Activated CD4-positive, alpha-beta T cell treated with anti-CD3 and anti-CD28 coated beads, Interleukin-2, amount 50 U/mL, for 24 hours (primary cell): ENCODE data around the gene LAIR2.
A peak's percentile ranks its signal among the peaks of the same experiment; 100 is the strongest.
"Not testable (repeated sequence)": the region's sequence is repeated elsewhere in the genome, so short reads cannot be mapped to it uniquely, and the experiment has no call there.

Experiments
- DNase-seq, 2 donors: peaks; one replicate each; pipeline ENCODE4 v3.0.0-alpha.2; 2020; ENCODE audit warnings: low read depth in 1 of 2, low spot score in 1 of 2

LAIR2 gene

DNA sequence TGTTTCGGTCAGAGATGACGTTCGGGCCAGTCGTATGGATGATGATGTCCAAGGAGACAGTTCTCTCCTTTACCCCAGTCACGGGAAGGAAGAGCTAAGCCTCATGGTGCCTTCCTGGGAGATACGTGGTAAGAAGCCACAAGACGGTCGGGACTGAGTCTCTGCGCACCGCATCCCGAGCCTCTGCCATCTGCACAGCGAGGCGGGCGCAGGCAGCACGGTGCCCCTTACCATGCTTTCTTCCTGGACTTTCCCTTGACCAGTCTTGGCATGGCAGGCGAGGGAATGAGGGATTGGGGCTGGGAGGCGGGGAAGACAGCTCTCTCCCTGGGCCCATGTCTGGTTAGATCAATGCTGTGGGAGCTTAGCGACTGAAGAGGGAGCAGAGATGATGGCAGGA lies 10.1 kb upstream of the LAIR2 start:
- no peak for DNase-seq

DNA sequence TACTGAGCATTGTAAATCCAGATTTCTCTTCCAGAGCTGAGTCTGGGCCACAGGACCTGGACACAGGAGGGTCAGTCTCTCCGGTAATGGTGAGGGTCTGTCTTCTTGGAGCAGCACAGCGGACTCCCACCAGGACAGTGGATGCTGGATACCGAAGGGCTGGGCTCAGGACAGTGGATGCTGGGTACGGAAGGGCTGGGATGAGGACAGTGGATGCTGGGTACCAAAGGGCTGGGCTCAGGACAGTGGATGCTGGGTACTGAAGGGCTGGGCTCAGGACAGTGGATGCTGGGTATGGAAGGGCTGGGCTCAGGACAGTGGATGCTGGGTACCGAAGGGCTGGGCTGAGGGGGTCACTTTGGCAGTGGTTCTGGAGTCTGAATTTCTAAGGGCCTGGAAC lies 9.6 kb upstream of the LAIR2 start:
- not testable (repeated sequence) for DNase-seq

DNA sequence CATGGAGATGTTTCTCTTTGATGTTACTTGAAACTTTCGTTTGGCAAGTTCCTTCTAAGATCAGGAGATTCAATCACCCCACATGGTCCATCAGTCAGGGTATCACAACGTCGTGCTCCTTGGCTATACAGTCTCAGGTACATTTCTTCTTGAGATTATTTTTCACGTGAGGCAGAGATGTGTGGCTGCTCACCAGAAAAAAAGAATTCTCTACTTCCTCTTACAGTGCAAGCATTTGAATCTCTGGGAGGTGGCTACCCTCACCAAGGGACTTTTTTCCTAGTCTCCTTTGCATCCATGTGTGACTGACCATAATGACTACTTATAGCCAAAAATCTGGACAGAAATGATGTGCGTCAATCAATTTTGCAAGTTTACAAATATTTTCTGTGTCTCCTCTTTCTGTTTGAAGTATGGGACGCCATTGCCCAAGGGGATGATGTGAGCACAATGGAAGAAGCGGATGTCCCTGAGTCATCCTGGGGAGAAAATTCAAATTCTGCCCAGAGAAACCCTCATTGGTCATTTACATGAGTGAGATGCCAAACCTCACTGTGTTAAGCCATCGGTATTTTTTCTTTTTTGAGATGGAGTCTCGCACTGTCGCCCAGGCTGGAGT lies 8.6 kb upstream of the LAIR2 start:
- DNase-seq: no peak

DNA sequence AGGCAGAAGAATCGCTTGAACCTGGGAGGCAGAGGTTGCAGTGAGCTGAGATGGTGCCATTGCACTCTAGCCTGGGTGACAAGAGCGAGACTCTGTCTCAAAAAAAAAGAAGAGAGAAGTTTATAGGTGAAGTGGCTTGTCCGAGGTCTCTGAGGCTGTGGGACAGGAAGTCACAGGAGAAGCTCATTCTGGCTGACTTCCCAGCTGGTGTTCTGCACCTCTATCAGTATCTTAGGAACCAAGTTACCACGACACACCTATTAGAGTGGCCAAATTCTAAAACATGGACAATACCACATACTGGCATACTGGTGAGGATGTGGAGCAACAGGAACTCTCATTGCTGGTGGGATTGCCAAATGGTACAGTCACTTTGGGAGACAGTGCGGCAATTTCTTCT lies 7.3 kb upstream of the LAIR2 start:
- not testable (repeated sequence) for DNase-seq

DNA sequence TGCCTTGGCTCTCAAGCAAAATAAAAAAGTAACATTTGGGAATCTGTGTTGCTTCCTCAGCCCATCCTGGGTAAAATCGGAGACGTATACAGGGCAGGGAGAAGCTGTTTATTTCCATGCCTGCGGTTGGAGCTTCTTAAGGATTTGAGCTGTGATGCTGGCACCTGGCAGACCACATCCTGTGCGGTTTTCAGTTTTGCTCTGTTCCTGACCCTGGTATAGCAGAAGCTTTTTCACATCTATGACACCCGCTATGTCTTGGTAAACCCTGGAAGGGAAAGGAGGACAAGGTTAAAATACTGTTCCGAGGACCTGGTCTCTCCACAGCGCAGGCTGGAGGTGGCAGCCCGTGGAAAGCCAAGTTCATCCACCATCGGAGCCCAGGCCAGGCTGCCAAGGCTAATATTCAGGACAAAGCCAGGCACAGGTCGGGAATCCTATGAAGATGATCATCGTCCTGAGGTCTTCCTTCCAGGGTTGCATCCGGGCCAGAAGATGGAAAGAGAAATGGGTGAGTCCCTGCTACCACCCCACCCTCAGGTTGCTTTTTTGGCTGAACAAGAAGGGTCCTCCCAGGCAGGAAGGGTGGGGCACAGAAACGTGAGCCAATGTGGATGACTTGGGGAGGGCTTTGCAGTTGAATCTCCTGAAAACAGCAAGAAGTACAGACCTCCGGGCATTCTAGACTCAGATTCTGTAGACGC lies 4.7 kb upstream of the LAIR2 start:
- not testable (repeated sequence) for DNase-seq

DNA sequence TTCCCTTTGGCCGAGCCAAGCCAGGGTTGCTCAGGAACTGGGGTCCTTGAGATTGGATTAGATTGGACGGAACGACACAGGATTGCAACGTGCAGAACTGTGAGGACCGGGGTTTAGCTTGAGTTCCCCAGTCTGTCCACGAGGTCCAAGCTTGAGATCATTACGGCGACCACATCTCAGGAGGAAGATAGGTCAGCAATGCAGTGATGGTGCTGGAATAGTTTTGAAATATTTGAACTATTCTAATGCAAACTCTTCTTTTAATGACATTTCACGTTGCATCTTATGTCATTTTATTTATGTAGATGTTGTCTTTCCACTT lies 4.2 kb upstream of the LAIR2 start:
- not testable (repeated sequence) for DNase-seq

DNA sequence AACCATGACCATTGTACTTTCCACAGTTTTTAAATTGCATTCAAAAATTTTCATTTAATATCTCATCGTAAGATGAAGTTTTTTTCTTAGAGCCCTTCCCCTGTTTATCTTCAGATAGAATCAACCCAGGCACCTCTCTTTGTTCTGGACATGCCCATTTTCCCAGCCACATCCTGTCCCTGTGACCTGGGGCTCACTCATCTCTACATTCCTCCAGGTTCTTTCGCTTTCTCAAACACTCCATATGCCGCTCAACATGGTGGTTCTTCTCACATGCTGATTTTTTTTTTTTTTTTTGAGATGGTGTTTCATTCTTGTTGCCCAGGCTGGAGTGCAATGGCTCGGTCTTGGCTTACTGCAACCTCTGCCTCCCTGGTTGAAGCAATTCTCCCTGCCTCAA lies 2.9 kb downstream of the LAIR2 start:
- not testable (repeated sequence) for DNase-seq

DNA sequence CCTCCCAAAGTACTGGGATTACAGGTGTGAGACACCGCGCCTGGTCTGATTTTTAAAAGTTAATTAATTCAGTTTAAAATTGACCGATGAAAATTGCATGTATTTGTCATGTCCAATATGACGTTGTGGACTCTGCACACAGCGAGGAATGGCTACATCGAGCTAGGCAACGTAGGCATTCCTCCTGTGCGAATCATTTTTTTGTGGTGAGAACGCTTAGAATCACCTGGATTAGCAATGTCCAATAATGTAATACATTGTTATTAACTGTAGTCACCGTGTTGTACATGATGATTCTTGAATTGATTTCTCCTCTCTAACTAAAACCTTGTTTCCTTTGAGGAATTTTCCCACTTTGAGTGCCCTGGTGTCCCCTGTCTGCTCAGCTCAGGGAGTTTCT lies 3.4 kb downstream of the LAIR2 start:
- no peak for DNase-seq

DNA sequence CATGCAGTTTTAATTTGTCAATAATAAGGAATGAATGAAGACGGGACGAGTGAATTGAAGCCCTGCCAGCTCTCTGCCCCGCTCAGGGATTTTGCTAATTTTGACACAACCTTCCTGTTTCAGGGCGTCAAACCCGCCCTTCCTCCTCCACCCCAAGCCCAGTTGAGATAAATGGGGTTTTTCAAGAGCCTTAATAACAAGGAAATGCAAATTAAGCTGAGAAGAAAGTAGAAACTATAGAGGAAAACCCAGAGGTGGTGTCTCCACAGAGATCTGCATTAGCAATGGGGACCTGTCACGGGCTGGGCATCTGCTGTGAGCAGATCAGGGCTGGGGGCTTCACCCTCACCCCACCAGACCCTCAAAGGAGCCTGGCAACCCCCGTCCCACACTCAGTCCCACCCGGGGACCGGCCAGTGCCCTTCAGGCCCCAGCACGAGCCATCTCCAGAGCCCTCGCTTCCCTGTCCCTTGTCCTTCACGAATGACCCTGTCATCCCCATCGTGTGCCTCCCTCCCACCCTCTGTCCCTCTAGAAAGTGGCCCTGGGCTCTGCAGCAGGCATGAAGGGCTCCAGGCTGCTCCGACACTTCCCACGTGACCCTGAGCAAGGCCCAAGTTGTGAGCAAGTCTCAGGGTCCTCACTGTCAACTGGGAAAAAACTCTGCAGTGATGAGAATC lies 4.5 kb downstream of the LAIR2 start:
- DNase-seq: not testable (repeated sequence)

DNA sequence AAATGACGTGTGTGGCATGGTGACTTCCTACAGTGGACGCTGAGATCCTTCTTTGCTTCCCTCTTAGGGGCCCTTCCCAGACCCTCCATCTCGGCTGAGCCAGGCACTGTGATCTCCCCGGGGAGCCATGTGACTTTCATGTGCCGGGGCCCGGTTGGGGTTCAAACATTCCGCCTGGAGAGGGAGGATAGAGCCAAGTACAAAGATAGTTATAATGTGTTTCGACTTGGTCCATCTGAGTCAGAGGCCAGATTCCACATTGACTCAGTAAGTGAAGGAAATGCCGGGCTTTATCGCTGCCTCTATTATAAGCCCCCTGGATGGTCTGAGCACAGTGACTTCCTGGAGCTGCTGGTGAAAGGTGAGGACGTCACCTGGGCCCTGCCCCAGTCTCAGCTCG lies 5.2 kb downstream of the LAIR2 start:
- no peak for DNase-seq

DNA sequence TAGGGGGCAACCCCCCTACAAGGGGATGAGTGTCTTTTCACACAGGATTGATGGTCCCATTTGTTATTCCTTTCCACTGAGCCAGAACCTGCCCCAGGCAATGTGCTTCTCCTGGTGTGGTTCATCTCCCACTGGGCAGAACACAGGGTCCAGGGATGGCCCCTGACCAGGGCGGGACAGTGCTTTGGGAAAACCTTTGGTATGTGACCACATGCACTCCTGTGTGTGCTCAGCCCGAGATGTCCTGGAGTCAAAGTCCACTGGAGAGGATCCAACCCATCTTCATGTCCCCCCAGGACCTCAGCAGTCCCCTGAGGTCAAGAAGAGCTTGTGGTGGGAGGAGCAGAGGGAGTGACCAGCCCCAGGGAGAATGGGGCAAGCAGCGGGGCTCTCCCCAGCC lies 5.9 kb downstream of the LAIR2 start:
- not testable (repeated sequence) for DNase-seq

DNA sequence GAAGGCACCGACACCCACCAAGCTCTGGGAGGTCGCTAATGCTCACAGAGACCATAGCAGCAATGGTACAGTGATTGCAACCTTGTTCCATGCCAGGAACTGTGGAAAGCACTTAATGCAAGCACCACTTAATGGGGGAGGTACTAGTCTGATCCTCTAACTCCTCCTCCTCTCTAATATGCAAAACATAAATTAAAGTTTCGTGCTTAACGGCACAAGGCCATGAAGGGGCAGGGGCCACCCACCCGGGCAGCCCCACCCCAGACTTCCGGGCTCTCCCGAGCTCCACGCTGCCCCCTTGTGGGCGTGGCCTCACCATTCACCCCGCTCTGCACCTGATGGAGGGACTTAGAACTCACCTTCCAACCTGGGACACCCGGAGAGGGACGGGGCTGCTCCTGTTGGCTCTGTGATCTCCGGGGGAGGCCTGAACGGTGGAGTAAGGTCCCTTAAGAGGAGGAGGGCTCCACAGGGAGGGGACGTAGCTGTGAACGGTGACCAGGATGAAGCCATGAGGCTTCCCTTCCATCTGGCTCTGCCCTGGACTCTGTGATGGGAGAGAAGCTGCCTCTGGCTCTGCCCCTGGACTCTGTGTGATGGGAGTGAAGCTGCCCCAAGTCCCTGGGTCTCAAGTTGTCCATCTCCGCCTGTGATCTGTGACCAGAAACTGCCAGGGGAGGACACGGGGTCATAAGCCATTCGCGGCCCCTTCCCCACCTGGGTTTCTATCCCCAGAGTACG lies 6.7 kb downstream of the LAIR2 start:
- not testable (repeated sequence) for DNase-seq

DNA sequence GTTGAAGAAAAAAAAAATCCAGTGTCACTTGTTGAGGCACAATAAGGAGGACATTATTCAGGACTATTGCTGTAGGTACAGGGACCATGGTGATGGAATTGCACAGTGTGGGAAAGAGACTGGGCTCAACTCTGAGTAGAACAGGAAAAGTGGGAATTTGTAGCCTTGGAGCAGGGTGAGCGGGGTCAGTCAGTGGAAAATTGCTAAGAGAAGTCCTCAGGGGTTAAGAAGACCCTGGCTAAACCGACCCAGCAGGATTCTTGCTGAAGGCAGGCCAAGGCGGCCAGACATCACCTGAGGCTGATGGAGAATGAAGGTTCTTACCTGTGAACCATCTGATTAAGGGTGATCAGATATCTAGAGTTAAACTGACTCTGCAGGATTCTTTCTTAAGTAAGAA lies 12.5 kb downstream of the LAIR2 start:
- no peak for DNase-seq

DNA sequence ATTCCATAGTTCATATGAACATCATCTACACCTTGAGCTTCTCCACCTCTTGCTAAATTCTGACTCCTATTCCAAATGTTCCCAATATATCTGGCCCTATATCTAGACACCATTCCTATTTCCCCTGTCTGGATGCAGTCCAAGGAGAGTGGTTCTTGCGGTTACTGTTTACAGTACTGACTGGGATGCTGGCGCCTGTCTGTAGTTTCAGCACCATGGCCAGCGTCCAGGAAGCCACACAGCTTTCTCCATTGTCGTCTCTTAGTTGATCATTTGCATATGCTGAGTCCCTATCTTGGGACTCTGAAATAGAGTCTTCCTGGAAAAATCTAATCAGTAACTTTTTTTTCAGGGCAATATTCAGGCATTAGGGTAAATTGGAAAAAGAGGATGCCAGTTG lies 14.9 kb downstream of the LAIR2 start:
- peak in 1 of 2 donors; percentile 43 for DNase-seq

DNA sequence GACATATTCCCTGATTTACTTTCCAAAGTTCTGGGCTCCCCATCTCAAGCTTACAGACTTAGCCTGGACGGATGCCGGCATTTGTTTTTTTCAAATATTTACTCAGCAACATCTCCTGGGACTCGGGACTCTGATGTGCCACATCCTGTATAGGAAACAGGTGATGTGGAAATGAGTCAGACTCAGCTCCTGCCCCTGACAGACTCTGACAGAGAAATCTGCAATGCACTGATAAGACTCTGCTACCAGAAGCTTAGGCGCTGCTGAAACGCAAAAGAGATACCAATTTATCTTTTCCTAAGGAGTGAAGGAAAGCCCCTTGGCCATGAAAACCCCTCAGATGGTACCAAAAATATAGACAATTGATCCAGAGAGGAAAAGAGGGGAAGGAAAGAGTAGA lies 16.2 kb downstream of the LAIR2 start:
- DNase-seq: peak in 1 of 2 donors; percentile 34

DNA sequence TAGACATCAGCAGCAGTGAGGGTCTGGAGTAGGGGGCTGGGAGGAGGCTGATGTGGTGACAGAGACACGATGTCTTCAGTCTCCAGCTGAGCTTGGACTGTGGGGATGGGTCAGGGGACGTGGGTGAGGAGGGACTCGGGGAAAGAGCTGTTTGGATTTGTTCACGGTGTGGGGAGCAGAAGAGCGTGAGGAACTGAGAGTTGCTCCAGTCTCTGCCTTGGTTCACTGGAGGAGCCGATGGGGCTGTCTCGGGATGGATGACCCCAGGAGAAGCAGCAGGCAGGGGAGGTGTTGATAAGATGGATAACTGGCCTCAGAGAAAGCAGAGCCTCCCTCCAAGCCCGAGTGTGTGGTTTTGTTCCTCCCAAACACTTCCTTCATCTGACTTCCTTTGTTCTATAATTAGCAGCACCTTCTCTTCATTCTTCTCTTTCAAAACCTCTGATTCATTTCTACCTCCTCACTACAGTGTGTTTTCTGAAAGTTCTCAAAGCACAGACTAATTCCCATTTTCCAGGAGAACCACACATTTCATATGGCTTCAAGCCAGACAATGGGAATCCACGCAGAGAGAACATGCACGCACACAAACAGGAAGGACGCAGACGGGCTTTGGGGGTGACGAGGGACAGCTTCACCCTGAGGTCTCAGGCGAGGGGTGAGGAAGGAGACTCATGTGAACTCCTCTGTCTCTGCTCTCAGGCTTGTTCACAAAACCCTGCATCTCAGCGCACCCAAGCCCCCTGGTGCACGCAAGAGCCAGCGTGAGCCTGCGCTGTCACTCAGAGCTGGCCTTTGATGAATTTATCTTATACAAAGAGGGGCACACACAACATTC lies 18.6 kb downstream of the LAIR2 start:
- peak in 1 of 2 donors; percentile 11 for DNase-seq

DNA sequence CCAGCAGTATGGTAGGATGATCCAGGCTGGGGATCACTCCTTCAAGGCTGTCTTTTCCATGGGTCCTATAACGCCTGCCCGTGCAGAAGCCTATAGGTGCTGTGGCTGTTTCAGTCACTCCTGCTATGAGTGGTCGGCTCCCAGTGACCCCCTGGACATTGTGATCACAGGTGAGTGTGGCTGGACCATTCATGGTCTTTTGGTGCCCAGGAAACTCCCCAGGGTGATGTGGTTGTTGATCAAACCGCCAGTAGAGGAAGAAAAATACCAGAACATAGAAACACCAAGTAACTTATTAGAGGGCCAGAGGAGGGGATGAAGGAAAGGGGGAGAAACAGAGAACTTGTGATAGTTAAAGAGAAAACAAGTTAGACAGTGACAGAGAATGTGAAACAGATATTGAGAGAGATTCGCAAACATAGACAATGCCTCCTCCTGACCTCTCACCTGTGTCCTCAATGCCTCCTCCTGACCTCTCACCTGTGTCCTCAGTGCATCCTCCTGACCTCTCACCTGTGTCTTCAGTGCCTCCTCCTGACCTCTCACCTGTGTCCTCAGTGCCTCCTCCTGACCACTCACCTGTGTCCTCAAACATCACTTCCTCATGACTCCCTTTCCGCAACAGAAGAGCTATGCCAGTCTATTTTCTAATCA lies 19.4 kb downstream of the LAIR2 start:
- DNase-seq: no peak

DNA sequence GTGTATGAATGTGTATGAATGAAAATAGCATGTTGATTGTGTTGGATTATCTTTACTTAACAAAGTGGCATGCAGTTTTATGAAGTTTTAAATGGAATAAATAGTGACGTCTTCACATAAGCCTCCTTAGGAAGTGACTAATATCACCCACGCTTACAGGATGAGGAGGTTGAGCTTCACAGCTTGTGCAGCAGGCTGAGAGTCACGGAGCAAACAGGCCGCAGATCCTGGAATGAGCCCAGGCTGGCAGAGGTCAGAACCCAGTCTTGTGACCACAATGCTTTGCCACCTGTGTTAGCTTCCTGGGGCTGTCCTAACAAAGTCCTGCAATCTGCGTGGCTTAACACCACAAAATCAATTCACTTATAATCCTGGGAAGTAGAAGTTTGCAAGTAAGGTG lies 20.8 kb downstream of the LAIR2 start:
- DNase-seq: peak in 1 of 2 donors; percentile 50

DNA sequence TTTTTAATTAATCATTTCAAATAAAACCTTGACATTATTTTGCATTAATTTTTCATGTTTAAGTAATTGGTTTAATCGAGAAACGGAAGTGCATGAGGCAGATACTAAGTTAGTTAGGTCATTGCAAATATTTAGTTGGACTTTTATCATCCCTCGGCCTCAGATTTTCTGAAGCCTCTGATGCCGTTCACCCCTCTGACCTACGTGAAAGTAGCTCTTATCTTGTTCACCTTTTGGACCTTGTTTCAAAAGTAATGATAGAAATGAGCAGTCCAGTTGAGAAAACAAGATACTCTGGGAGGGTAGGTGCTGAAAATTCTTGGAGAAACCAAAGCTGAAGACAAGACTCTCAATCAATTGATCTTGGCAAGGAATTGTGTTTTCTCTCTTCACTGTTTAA lies 23.0 kb downstream of the LAIR2 start:
- no peak for DNase-seq

DNA sequence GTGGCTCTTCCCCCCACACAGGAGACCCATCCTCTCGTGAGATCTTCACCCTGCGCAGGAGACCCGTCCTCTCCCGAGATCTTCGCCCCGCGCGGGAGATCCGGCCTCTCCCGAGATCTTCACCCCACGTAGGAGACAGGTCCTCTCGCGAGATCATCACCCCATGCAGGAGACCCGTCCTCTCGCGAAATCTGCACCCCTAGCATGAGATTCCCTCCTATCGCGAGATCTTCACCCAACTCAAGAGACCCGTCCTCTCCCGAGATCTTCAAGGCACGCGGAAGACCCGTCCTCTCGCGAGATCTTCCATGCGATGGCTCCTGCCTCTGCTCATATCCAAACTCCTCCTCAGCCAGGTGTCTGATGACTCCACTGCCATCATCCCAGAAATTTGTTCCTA lies 24.3 kb downstream of the LAIR2 start:
- DNase-seq: no peak
